Adrenal gland (tissue), 12 donors: ENCODE data around the gene WLS. TPM values are rescaled to one million over a fixed set of nuclear protein-coding genes. Genes with fewer than 3 reads are reported as not detected.

Experiments used
- DNase-seq, 7 donors: peaks; one replicate each; pipeline ENCODE4 v3.0.0-alpha.2; 2019 to 2020
- H3K27ac ChIP-seq, 5 donors: fragments of 200-600 bp; sonication (generic) in 4 of 5; 1 replicate in 3 of 5; 2 replicates in 2 of 5; pipeline versions ENCODE4 v1.5.1 to v1.8.0; 2016 to 2020; ENCODE audit warnings: mild to moderate bottlenecking in 1 of 5
- H3K27me3 ChIP-seq: fragments of 200-600 bp; 2 replicates; pipeline ENCODE4 v1.8.0; 2021
- H3K36me3 ChIP-seq, 2 donors: fragments of 200-600 bp; replicated peaks in 1 of 2; 1 replicate in 1 of 2; 2 replicates in 1 of 2; pipeline versions ENCODE4 v1.5.1 to v1.8.0; 2018 to 2022
- H3K4me1 ChIP-seq, 2 donors: fragments of 200-600 bp; replicated peaks in 1 of 2; 1 replicate in 1 of 2; 2 replicates in 1 of 2; pipeline versions ENCODE4 v1.5.1 to v1.8.0; 2018 to 2021
- H3K4me3 ChIP-seq, 4 donors: fragments of 200-600 bp; sonication (generic) in 3 of 4; one replicate each; pipeline ENCODE4 v1.5.1; 2016 to 2018
- H3K9me3 ChIP-seq, 3 donors: fragments of 200-600 bp; sonication (generic) in 1 of 3; replicated peaks in 1 of 3; 1 replicate in 2 of 3; 2 replicates in 1 of 3; pipeline versions ENCODE4 v1.5.1 to v1.8.0; 2016 to 2021
- CTCF ChIP-seq, 6 experiments: fragments of 450-650 bp in 4 of 6; fragments of 200-600 bp in 2 of 6; sonication (generic) in 1 of 6; IDR thresholded peaks; 1 replicate in 5 of 6; 2 replicates in 1 of 6; pipeline versions ENCODE4 v1.5.1 to v1.8.0; 2016 to 2021; ENCODE audit warnings: antibody characterized with exemption in 6 of 6, mild to moderate bottlenecking in 2 of 6, moderate library complexity in 1 of 6
- POLR2A ChIP-seq, 2 donors: fragments of 450-650 bp; IDR thresholded peaks; one replicate each; pipeline ENCODE4 v1.6.1; 2017; ENCODE audit warnings: antibody characterized with exemption in 2 of 2, mild to moderate bottlenecking in 2 of 2, moderate library complexity in 1 of 2
- WGBS, 4 donors: extraction: QIAGEN DNeasy Blood & Tissue Kit in 2 of 4; methylation state at CpG; one replicate each; pipeline versions ENCODE4 v1.1.5 to v1.1.7; 2013 to 2017; 5-methylcytosine and 5-hydroxymethylcytosine counted together
- intact Hi-C, 2 donors: fragments of 100-400 bp; cut with DNase I; formaldehyde crosslinking; loops; one replicate each; pipeline versions ENCODE4 v1.14.1 to v1.15.0; 2022 to 2023
- polyA plus RNA-seq, 3 donors: library from polyadenylated mRNA; stranded (reverse); fragments of 200-250 nt in 2 of 3; fragments of 350-450 nt in 1 of 3; fragmentation: Illumina TruSeq in 1 of 3; extraction: RNeasy Lipid Tissue Mini Kit (QIAGEN cat#74804) in 1 of 3; gene quantifications; one replicate each; pipeline ENCODE4 v1.2.3, GENCODE V29; 2013 to 2014
- total RNA-seq, 9 donors: library from RNA; depleted of rRNA in 4 of 9; stranded (reverse); fragments of >200 nt in 4 of 9; fragments of 120-200 nt in 1 of 9; fragmentation: NEBNext Ultra II Directional in 1 of 9; extraction: Animal tissue kit (Norgen Biotek cat#: 25700) in 1 of 9; gene quantifications; one replicate each; pipeline versions ENCODE4 v1.1.0 to v1.2.4, GENCODE V29; 2013 to 2023
- donor health status: healthy with polysubstance abuse.
- donor health status: Bipolar disorder and iron deficiency.
- donor health status: DM: yes; HTN: yes; CAD: no.
- donor health status: DM: no; HTN: no; CAD: no.
- donor health status: DM: no; HTN: no; CAD: no.
- donor health status: DM: yes; HTN: yes; CAD: no.

The WLS gene
- total and polyA plus RNA-seq, 12 donors = 28.7 to 114 (median 59.5) TPM

GRCh38 chr1:68201546-68202238, 30.6 kb downstream of the WLS start:
- Histone ChIP-seq H3K27me3 (no peaks in the 10 kb centered on the region), H3K4me1 (peaks cover 0 to 10% of the 10 kb centered on the region in 2 donors), H3K4me3 (no peak overlapping the region), H3K27ac (no peak overlapping the region), H3K36me3 (no peaks in the 10 kb centered on the region), H3K9me3 (no peaks in the 10 kb centered on the region)
- intact Hi-C loops = no loop called here
- no peak for DNase-seq
- TF ChIP-seq CTCF (IDR thresholded peaks at IDR 0.05) (no peak), POLR2A (IDR thresholded peaks at IDR 0.05) (no peak)
- 82 to 92% (median 88%) methylated on average over 7 of the region's 7 CpGs for WGBS, 4 donors

- no peaks in the 10 kb centered on the region for H3K4me1 ChIP-seq
- H3K9me3 ChIP-seq = no peaks in the 10 kb centered on the region
- WGBS, 4 donors = 86 to 93% (median 90%) methylated on average over 2 of the region's 2 CpGs
- intact Hi-C loops = no loop called here
- DNase-seq = no peak
- no peak overlapping the region for H3K4me3 ChIP-seq
- TF ChIP-seq CTCF (IDR thresholded peaks at IDR 0.05) (no peak), POLR2A (IDR thresholded peaks at IDR 0.05) (no peak)
- no peak overlapping the region for H3K27ac ChIP-seq
- no peaks in the 10 kb centered on the region for H3K36me3 ChIP-seq
- no peaks in the 10 kb centered on the region for H3K27me3 ChIP-seq
Measured at GRCh38 chr1:68199603-68200002, 32.7 kb downstream of the WLS start.

GRCh38 chr1:68198752-68199151, 33.6 kb downstream of the WLS start:
- intact Hi-C loops = no loop called here
- Histone ChIP-seq H3K36me3 (no peaks in the 10 kb centered on the region), H3K27me3 (no peaks in the 10 kb centered on the region), H3K4me1 (no peaks in the 10 kb centered on the region), H3K27ac (no peak overlapping the region), H3K9me3 (no peaks in the 10 kb centered on the region), H3K4me3 (no peak overlapping the region)
- TF ChIP-seq POLR2A (IDR thresholded peaks at IDR 0.05) (no peak), CTCF (IDR thresholded peaks at IDR 0.05) (no peak)
- DNase-seq = no peak
- 30 to 52% (median 39%) methylated on average over 2 of the region's 2 CpGs for WGBS, 4 donors

GRCh38 chr1:68197891-68198290, 34.4 kb downstream of the WLS start:
- no peak overlapping the region for H3K27ac ChIP-seq
- intact Hi-C loops = no loop called here

More at GRCh38 chr1:68197891-68198290, 34.4 kb downstream of the WLS start:
- Histone ChIP-seq H3K4me1 (no peaks in the 10 kb centered on the region), H3K36me3 (no peaks in the 10 kb centered on the region), H3K4me3 (no peak overlapping the region), H3K27me3 (no peaks in the 10 kb centered on the region), H3K9me3 (no peaks in the 10 kb centered on the region)
- TF ChIP-seq CTCF (IDR thresholded peaks at IDR 0.05) (no peak), POLR2A (IDR thresholded peaks at IDR 0.05) (no peak)
- DNase-seq = no peak
- 95 to 97% (median 97%) methylated on average over 1 of the region's 1 CpG for WGBS, 4 donors
